WTC11 (cell line): ENCODE data around the gene RCL1. TPM values are rescaled to one million over a fixed set of nuclear protein-coding genes. Genes with fewer than 3 reads are reported as not detected.

Experiments used
- ATAC-seq: fragments of 200-7000 bp; cut with Tn5 transposase; 2 replicates; pipeline ENCODE4 v1.10.0; 2021; ENCODE audit warnings: mild to moderate bottlenecking, moderate library complexity
- CTCF ChIA-PET: fragments of 300-600 bp; sonication (Branson Sonifier 250); formaldehyde crosslinking; loops from one replicate; lab custom pipeline; 2021; ENCODE audit warnings: antibody characterized with exemption; lab: Charles Lee
- POLR2A ChIA-PET: fragments of 350-600 bp; sonication (Branson Sonifier 250); formaldehyde crosslinking; loops from one replicate; lab custom pipeline; 2021; ENCODE audit warnings: antibody characterized with exemption; lab: Charles Lee
- DNase-seq: peaks from one replicate; pipeline ENCODE4 v3.0.0; 2021; ENCODE audit warnings: low spot score
- H3K27ac Mint-ChIP-seq: 2 replicates; pipeline ENCODE4 v1.8.0; 2021; ENCODE audit warnings: mixed read lengths
- H3K27me3 Mint-ChIP-seq: 2 replicates; pipeline ENCODE4 v1.8.0; 2021; ENCODE audit warnings: low read depth, mild to moderate bottlenecking, moderate library complexity, mixed read lengths
- H3K36me3 Mint-ChIP-seq: 2 replicates; pipeline ENCODE4 v1.8.0; 2021; ENCODE audit warnings: mixed read lengths
- H3K4me1 Mint-ChIP-seq: 2 replicates; pipeline ENCODE4 v1.8.0; 2022; ENCODE audit warnings: mixed read lengths
- H3K4me3 Mint-ChIP-seq: 2 replicates; pipeline ENCODE4 v1.8.0; 2021; ENCODE audit warnings: mild to moderate bottlenecking, moderate library complexity, mixed read lengths
- H3K9me3 Mint-ChIP-seq: 2 replicates; pipeline ENCODE4 v1.8.0; 2021; ENCODE audit warnings: mixed read lengths
- CBFB ChIP-seq: sonication (generic); formaldehyde crosslinking; IDR thresholded peaks from 2 replicates; pipeline ENCODE4 v1.8.1; 2022; ENCODE audit warnings: mild to moderate bottlenecking, low read depth, missing genetic modification reagents
- CREM ChIP-seq: sonication (generic); formaldehyde crosslinking; IDR thresholded peaks from 2 replicates; pipeline ENCODE4 v1.8.1; 2022; ENCODE audit warnings: mild to moderate bottlenecking, missing genetic modification reagents, moderate library complexity
- EMX1 ChIP-seq: fragments of 250-450 bp; sonication (Bioruptor Pico); IDR thresholded peaks from 2 replicates; pipeline ENCODE4 v1.8.0; 2021; ENCODE audit warnings: mild to moderate bottlenecking
- ETV6 ChIP-seq: sonication (generic); formaldehyde crosslinking; IDR thresholded peaks from 2 replicates; pipeline ENCODE4 v1.8.1; 2022; ENCODE audit warnings: mild to moderate bottlenecking, missing genetic modification reagents
- MXD4 ChIP-seq: fragments of 250-450 bp; sonication (Bioruptor Pico); IDR thresholded peaks from 2 replicates; pipeline ENCODE4 v1.8.0; 2021; ENCODE audit warnings: mild to moderate bottlenecking, moderate library complexity, borderline replicate concordance
- MYBL2 ChIP-seq: sonication (generic); formaldehyde crosslinking; IDR thresholded peaks from 2 replicates; pipeline ENCODE4 v1.8.1; 2023; ENCODE audit warnings: mild to moderate bottlenecking, moderate library complexity, missing genetic modification reagents
- NFATC4 ChIP-seq: fragments of 250-450 bp; sonication (Bioruptor Pico); IDR thresholded peaks from 2 replicates; pipeline ENCODE4 v1.9.0; 2021; ENCODE audit warnings: mild to moderate bottlenecking
- NR2C2 ChIP-seq: sonication (generic); formaldehyde crosslinking; IDR thresholded peaks from 2 replicates; pipeline ENCODE4 v1.8.0; 2022; ENCODE audit warnings: mild to moderate bottlenecking, missing genetic modification reagents
- NR3C1 ChIP-seq: sonication (generic); formaldehyde crosslinking; conservative IDR thresholded peaks from 2 replicates; pipeline ENCODE4 v1.8.1; 2023; ENCODE audit warnings: low read depth, mild to moderate bottlenecking, missing genetic modification reagents
- PRRX2 ChIP-seq: fragments of 250-450 bp; sonication (Bioruptor Pico); IDR thresholded peaks from 2 replicates; pipeline ENCODE4 v1.8.0; 2021; ENCODE audit warnings: mild to moderate bottlenecking
- SMAD3 ChIP-seq: sonication (generic); formaldehyde crosslinking; IDR thresholded peaks from 2 replicates; pipeline ENCODE4 v1.8.0; 2022; ENCODE audit warnings: missing genetic modification reagents, mild to moderate bottlenecking, borderline replicate concordance
- SP1 ChIP-seq: sonication (generic); formaldehyde crosslinking; conservative IDR thresholded peaks from 2 replicates; pipeline ENCODE4 v1.8.1; 2022; ENCODE audit warnings: missing genetic modification reagents
- TCF7 ChIP-seq: sonication (generic); formaldehyde crosslinking; IDR thresholded peaks from 2 replicates; pipeline ENCODE4 v1.8.0; 2022; ENCODE audit warnings: mild to moderate bottlenecking, low read depth, missing genetic modification reagents, moderate library complexity
- TEAD1 ChIP-seq: sonication (generic); formaldehyde crosslinking; IDR thresholded peaks from 2 replicates; pipeline ENCODE4 v1.8.0; 2022; ENCODE audit warnings: mild to moderate bottlenecking, missing genetic modification reagents
- ZNF396 ChIP-seq: fragments of 250-450 bp; sonication (Bioruptor Pico); IDR thresholded peaks from 2 replicates; pipeline ENCODE4 v1.8.0; 2021; ENCODE audit warnings: mild to moderate bottlenecking, moderate library complexity, borderline replicate concordance
- total RNA-seq: library from RNA; stranded (reverse); gene quantifications from 3 replicates; pipeline ENCODE4 v1.2.3, GENCODE V29; 2021
- TF ChIP-seq, protein P1 (sequence below): sonication (generic); formaldehyde crosslinking; IDR thresholded peaks from 2 replicates; pipeline ENCODE4 v1.8.0; 2022; ENCODE audit warnings: mild to moderate bottlenecking, missing genetic modification reagents
- TF ChIP-seq, protein P2 (sequence below): fragments of 250-450 bp; sonication (Bioruptor Pico); IDR thresholded peaks from 2 replicates; pipeline ENCODE4 v1.9.0; 2021; ENCODE audit warnings: mild to moderate bottlenecking, borderline replicate concordance
- TF ChIP-seq, protein P3 (sequence below): fragments of 200-600 bp; IDR thresholded peaks from 2 replicates; pipeline ENCODE4 v1.8.0; 2022; ENCODE audit warnings: antibody characterized with exemption
- TF ChIP-seq, protein P4 (sequence below): sonication (generic); formaldehyde crosslinking; IDR thresholded peaks from 2 replicates; pipeline ENCODE4 v1.8.1; 2023; ENCODE audit warnings: mild to moderate bottlenecking, missing genetic modification reagents, borderline replicate concordance
- TF ChIP-seq, protein P5 (sequence below): sonication (generic); formaldehyde crosslinking; IDR thresholded peaks from 2 replicates; pipeline ENCODE4 v1.8.1; 2023; ENCODE audit warnings: mild to moderate bottlenecking, missing genetic modification reagents, moderate library complexity
- TF ChIP-seq, protein P6 (sequence below): sonication (generic); formaldehyde crosslinking; IDR thresholded peaks from 2 replicates; pipeline ENCODE4 v1.8.1; 2022; ENCODE audit warnings: missing genetic modification reagents, borderline replicate concordance
- TF ChIP-seq, protein P7 (sequence below): sonication (generic); formaldehyde crosslinking; IDR thresholded peaks from 2 replicates; pipeline ENCODE4 v1.8.1; 2022; ENCODE audit warnings: mild to moderate bottlenecking, missing genetic modification reagents, moderate library complexity, borderline replicate concordance

RCL1 gene
- total RNA-seq, 1 experiment from 2014 or later: 27.2 TPM

DNA sequence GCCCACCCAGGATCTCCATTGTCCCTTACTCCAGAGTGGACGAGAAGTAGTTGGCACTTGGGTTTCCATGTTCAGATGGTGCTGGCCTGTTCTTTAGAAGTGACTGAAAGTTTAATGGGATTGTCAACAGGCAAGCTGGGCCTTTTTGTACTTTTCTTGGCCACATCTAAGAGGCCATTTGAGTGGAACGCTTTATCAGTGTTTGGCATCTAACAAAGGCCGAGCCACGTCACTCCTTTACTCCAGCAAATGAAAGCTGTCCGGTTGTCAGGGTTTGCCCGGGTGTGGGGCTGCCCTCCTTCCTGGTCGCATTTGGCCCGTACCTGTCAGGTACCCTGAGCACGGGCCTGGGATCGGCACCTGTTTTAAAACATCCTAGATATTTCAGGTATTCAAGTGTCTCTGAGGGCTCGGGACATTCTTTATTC, 71.5 kb downstream of the RCL1 start (continued):
- TF ChIP-seq, protein P1, sequence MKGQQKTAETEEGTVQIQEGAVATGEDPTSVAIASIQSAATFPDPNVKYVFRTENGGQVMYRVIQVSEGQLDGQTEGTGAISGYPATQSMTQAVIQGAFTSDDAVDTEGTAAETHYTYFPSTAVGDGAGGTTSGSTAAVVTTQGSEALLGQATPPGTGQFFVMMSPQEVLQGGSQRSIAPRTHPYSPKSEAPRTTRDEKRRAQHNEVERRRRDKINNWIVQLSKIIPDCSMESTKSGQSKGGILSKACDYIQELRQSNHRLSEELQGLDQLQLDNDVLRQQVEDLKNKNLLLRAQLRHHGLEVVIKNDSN (CRISPR knock-in tag): no peak
- TF ChIP-seq CREM (CRISPR knock-in tag) (no peak), PRRX2 (CRISPR knock-in tag) (no peak), CBFB (no peak), TCF7 (CRISPR knock-in tag) (no peak), EMX1 (no peak)
- TF ChIP-seq, protein P2, sequence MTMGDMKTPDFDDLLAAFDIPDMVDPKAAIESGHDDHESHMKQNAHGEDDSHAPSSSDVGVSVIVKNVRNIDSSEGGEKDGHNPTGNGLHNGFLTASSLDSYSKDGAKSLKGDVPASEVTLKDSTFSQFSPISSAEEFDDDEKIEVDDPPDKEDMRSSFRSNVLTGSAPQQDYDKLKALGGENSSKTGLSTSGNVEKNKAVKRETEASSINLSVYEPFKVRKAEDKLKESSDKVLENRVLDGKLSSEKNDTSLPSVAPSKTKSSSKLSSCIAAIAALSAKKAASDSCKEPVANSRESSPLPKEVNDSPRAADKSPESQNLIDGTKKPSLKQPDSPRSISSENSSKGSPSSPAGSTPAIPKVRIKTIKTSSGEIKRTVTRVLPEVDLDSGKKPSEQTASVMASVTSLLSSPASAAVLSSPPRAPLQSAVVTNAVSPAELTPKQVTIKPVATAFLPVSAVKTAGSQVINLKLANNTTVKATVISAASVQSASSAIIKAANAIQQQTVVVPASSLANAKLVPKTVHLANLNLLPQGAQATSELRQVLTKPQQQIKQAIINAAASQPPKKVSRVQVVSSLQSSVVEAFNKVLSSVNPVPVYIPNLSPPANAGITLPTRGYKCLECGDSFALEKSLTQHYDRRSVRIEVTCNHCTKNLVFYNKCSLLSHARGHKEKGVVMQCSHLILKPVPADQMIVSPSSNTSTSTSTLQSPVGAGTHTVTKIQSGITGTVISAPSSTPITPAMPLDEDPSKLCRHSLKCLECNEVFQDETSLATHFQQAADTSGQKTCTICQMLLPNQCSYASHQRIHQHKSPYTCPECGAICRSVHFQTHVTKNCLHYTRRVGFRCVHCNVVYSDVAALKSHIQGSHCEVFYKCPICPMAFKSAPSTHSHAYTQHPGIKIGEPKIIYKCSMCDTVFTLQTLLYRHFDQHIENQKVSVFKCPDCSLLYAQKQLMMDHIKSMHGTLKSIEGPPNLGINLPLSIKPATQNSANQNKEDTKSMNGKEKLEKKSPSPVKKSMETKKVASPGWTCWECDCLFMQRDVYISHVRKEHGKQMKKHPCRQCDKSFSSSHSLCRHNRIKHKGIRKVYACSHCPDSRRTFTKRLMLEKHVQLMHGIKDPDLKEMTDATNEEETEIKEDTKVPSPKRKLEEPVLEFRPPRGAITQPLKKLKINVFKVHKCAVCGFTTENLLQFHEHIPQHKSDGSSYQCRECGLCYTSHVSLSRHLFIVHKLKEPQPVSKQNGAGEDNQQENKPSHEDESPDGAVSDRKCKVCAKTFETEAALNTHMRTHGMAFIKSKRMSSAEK (CRISPR knock-in tag): no peak

DNA sequence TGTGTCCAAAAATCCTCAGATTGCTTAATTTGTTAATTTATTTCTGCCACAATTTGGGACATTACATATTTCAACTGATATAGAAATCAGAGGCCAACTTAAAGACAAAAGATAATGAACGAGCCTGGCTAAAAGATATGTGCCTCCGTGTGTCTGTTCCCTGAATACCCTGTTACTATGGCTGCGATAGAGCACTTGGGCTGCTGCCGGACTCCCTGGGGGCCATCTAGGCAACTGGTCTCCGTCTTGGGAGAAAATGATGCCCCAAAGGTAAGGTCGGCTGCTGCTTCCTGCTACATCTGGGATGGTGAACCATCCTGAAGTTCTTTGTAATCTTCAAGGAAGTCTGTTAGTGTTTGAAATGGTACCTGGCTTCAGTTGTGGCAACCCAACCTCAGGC, 72.0 kb downstream of the RCL1 start:
- ChIA-PET CTCF (no interaction called here), POLR2A (no interaction called here)
- DNase-seq (no peak), ATAC-seq (peak; percentile 53)
- Mint-ChIP-seq H3K9me3 (no peaks in the 10 kb centered on the region), H3K36me3 (peaks cover 18% of the 10 kb centered on the region), H3K4me3 (no peak overlapping the region), H3K27me3 (no peaks in the 10 kb centered on the region), H3K4me1 (peaks cover 9% of the 10 kb centered on the region), H3K27ac (peak overlapping the region; percentile 81; the same call in 1 of the 2 replicates)
- TF ChIP-seq MXD4 (CRISPR knock-in tag): no peak
- TF ChIP-seq, protein P3, sequence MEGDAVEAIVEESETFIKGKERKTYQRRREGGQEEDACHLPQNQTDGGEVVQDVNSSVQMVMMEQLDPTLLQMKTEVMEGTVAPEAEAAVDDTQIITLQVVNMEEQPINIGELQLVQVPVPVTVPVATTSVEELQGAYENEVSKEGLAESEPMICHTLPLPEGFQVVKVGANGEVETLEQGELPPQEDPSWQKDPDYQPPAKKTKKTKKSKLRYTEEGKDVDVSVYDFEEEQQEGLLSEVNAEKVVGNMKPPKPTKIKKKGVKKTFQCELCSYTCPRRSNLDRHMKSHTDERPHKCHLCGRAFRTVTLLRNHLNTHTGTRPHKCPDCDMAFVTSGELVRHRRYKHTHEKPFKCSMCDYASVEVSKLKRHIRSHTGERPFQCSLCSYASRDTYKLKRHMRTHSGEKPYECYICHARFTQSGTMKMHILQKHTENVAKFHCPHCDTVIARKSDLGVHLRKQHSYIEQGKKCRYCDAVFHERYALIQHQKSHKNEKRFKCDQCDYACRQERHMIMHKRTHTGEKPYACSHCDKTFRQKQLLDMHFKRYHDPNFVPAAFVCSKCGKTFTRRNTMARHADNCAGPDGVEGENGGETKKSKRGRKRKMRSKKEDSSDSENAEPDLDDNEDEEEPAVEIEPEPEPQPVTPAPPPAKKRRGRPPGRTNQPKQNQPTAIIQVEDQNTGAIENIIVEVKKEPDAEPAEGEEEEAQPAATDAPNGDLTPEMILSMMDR: no peak
- TF ChIP-seq SMAD3 (CRISPR knock-in tag): no peak
- TF ChIP-seq ZNF396 (CRISPR knock-in tag): no peak
- TF ChIP-seq NR2C2: no peak
- no peak for TF ChIP-seq NFATC4 (CRISPR knock-in tag)
- TF ChIP-seq NR3C1 (CRISPR knock-in tag): no peak
- TF ChIP-seq, protein P1 (CRISPR knock-in tag): no peak
- no peak for TF ChIP-seq EMX1
- TF ChIP-seq, protein P4, sequence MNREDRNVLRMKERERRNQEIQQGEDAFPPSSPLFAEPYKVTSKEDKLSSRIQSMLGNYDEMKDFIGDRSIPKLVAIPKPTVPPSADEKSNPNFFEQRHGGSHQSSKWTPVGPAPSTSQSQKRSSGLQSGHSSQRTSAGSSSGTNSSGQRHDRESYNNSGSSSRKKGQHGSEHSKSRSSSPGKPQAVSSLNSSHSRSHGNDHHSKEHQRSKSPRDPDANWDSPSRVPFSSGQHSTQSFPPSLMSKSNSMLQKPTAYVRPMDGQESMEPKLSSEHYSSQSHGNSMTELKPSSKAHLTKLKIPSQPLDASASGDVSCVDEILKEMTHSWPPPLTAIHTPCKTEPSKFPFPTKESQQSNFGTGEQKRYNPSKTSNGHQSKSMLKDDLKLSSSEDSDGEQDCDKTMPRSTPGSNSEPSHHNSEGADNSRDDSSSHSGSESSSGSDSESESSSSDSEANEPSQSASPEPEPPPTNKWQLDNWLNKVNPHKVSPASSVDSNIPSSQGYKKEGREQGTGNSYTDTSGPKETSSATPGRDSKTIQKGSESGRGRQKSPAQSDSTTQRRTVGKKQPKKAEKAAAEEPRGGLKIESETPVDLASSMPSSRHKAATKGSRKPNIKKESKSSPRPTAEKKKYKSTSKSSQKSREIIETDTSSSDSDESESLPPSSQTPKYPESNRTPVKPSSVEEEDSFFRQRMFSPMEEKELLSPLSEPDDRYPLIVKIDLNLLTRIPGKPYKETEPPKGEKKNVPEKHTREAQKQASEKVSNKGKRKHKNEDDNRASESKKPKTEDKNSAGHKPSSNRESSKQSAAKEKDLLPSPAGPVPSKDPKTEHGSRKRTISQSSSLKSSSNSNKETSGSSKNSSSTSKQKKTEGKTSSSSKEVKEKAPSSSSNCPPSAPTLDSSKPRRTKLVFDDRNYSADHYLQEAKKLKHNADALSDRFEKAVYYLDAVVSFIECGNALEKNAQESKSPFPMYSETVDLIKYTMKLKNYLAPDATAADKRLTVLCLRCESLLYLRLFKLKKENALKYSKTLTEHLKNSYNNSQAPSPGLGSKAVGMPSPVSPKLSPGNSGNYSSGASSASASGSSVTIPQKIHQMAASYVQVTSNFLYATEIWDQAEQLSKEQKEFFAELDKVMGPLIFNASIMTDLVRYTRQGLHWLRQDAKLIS (CRISPR knock-in tag): no peak
- no peak for TF ChIP-seq TEAD1 (CRISPR knock-in tag)
- no peak for TF ChIP-seq MYBL2 (CRISPR knock-in tag)
- no peak for TF ChIP-seq ETV6 (CRISPR knock-in tag)
- TF ChIP-seq, protein P5, sequence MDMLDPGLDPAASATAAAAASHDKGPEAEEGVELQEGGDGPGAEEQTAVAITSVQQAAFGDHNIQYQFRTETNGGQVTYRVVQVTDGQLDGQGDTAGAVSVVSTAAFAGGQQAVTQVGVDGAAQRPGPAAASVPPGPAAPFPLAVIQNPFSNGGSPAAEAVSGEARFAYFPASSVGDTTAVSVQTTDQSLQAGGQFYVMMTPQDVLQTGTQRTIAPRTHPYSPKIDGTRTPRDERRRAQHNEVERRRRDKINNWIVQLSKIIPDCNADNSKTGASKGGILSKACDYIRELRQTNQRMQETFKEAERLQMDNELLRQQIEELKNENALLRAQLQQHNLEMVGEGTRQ: no peak
- no peak for TF ChIP-seq SP1 (CRISPR knock-in tag)
- TF ChIP-seq, protein P6, sequence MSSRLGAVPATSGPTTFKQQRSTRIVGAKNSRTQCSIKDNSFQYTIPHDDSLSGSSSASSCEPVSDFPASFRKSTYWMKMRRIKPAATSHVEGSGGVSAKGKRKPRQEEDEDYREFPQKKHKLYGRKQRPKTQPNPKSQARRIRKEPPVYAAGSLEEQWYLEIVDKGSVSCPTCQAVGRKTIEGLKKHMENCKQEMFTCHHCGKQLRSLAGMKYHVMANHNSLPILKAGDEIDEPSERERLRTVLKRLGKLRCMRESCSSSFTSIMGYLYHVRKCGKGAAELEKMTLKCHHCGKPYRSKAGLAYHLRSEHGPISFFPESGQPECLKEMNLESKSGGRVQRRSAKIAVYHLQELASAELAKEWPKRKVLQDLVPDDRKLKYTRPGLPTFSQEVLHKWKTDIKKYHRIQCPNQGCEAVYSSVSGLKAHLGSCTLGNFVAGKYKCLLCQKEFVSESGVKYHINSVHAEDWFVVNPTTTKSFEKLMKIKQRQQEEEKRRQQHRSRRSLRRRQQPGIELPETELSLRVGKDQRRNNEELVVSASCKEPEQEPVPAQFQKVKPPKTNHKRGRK (CRISPR knock-in tag): no peak
- TF ChIP-seq, protein P7, sequence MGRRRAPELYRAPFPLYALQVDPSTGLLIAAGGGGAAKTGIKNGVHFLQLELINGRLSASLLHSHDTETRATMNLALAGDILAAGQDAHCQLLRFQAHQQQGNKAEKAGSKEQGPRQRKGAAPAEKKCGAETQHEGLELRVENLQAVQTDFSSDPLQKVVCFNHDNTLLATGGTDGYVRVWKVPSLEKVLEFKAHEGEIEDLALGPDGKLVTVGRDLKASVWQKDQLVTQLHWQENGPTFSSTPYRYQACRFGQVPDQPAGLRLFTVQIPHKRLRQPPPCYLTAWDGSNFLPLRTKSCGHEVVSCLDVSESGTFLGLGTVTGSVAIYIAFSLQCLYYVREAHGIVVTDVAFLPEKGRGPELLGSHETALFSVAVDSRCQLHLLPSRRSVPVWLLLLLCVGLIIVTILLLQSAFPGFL (CRISPR knock-in tag): no peak
